Activated T-cell treated with anti-CD3 and anti-CD28 coated beads, Interleukin-2, amount 50 U/mL, for 48 hours (primary cell): ENCODE data around the gene PARP2.
A peak's percentile ranks its signal among the peaks of the same experiment; 100 is the strongest.
"Not testable (repeated sequence)": the region's sequence is repeated elsewhere in the genome, so short reads cannot be mapped to it uniquely, and the experiment has no call there.

Experiments used
- DNase-seq, 2 experiments: peaks; one replicate each; pipeline ENCODE4 v3.0.0-alpha.2; 2020

PARP2 gene

GRCh38 chr14:20343092-20343861, at the start of gene PARP2:
TSS of gene PARP2 (plus strand) at chr14:20343635. CDS start at chr14:20343642, 7 bp downstream.
- DNase-seq = peak; percentile 97 to 98

- no peak for DNase-seq
These were observed 48.8 kb upstream of the PARP2 start for GRCh38 chr14:20294636-20295035.

- no peak for DNase-seq
These were observed 48.4 kb upstream of the PARP2 start for GRCh38 chr14:20295067-20295466.

- DNase-seq = no peak
These were observed 41.2 kb upstream of the PARP2 start for GRCh38 chr14:20302042-20302755.

- peak; percentile 93 to 95 for DNase-seq
These were observed 38.0 kb upstream of the PARP2 start, which contains the start of gene TTC5 for GRCh38 chr14:20305265-20306078. TSS of gene TTC5 (minus strand) at chr14:20305951. CDS start at chr14:20305937, 14 bp downstream.

GRCh38 chr14:20306079-20306423, 37.4 kb upstream of the PARP2 start:
- no peak for DNase-seq

- no peak for DNase-seq
These were observed 29.4 kb upstream of the PARP2 start for GRCh38 chr14:20314026-20314425.

- no peak for DNase-seq
These were observed 25.7 kb upstream of the PARP2 start for GRCh38 chr14:20317720-20318119.

- no peak for DNase-seq
These were observed 16.2 kb upstream of the PARP2 start for GRCh38 chr14:20327005-20327869.

- no peak for DNase-seq
These were observed 14.7 kb upstream of the PARP2 start for GRCh38 chr14:20328705-20329104.

GRCh38 chr14:20329355-20329754, 14.1 kb upstream of the PARP2 start:
- no peak for DNase-seq

- no peak for DNase-seq
These were observed 12.3 kb upstream of the PARP2 start for GRCh38 chr14:20331053-20331613.

GRCh38 chr14:20332431-20332787, 11.0 kb upstream of the PARP2 start:
- DNase-seq = no peak

- DNase-seq = peak; percentile 55 to 63
These were observed 10.5 kb upstream of the PARP2 start, which contains the start of gene CCNB1IP1 for GRCh38 chr14:20332788-20333493. TSS of gene CCNB1IP1 (minus strand) at chr14:20333279. CDS start at chr14:20316523, 16,756 bp downstream.

- no peak for DNase-seq
These were observed 10.0 kb upstream of the PARP2 start for GRCh38 chr14:20333494-20333841.

- no peak for DNase-seq
These were observed 9.4 kb upstream of the PARP2 start for GRCh38 chr14:20334017-20334416.

GRCh38 chr14:20341032-20341431, 2.4 kb upstream of the PARP2 start:
- DNase-seq = not testable (repeated sequence)

GRCh38 chr14:20341646-20342045, 1.8 kb upstream of the PARP2 start:
- no peak for DNase-seq

GRCh38 chr14:20343862-20344220, 406 bp downstream of the PARP2 start:
- DNase-seq = no peak

- no peak for DNase-seq
These were observed 1.9 kb downstream of the PARP2 start for GRCh38 chr14:20345366-20345765.

GRCh38 chr14:20346713-20347112, 3.3 kb downstream of the PARP2 start:
- no peak for DNase-seq

- DNase-seq = no peak
These were observed 4.3 kb downstream of the PARP2 start for GRCh38 chr14:20347747-20348146.
